Amniotic epithelial cell (primary cell): ENCODE results near the gene VPS37B.

Experiments
- DNase-seq: peaks from one replicate; pipeline ENCODE4 v3.0.0-alpha.2; 2010; ENCODE audit warnings: low read depth

Gene VPS37B

DNA sequence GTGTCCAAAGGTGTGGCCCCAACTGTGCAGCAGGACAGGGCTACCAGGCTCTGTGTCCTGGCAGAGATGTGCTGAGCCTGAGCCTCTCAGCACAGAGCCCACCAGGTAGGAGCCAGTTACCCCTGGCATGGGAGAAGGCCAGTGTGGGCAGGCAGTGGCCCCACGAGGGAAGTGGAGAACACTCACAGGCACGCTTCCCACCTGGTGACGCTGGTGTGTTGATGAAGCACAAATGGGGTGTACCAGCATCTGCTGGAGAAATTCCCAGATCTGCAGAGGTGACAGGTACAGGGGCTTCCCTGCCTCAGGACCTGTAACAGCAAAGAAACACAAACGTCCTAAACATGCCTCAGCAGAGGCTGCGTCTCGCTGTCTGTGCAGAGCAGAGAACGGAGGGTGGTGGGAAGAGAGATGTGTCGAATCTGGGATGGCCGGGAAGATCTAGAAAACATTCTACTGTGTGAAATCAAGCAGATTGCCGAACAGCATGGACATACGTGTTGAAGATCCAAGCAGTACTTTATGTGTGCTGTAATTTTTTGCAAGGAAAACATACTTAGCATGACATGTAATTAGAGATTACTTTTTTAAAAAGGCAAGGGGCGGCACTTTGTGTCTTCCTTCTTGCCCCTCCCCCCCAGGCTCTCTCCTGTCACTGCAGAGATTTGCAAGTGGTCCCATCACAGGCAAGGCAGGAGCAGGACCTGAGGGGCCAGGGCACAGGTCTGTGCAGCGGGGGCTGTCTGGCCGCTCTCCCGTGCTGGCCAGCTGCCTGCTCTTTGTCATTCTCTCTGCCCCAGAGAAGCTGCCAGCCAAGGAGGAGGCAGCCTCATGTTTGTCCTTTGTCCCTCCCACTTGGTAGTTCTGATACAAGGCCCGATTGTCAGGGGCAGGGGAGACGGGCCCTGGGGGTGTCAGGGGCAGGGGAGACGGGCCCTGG lies 43.3 kb downstream of the VPS37B start:
- DNase-seq: no peak

DNA sequence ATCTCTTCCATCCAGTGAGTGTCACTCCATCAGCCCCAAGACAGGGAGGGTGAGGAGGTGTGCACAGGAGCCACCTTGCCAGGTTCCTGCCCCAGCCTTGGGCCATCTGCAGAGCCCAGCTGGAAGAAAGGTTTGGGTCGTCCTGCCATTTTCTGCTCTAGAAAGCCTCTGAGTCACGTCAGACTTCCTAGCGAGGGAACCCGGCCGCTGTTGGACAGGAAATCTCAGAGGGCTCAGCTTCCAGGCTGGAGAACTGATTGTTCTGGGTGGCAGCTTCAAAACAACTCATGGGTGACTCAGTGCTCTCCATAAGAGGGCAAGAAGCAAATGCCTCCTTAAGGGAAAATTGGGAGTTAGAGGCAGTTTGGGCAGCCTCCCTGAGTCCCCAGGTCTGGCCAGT lies 44.1 kb downstream of the VPS37B start:
- peak; percentile 88 for DNase-seq

DNA sequence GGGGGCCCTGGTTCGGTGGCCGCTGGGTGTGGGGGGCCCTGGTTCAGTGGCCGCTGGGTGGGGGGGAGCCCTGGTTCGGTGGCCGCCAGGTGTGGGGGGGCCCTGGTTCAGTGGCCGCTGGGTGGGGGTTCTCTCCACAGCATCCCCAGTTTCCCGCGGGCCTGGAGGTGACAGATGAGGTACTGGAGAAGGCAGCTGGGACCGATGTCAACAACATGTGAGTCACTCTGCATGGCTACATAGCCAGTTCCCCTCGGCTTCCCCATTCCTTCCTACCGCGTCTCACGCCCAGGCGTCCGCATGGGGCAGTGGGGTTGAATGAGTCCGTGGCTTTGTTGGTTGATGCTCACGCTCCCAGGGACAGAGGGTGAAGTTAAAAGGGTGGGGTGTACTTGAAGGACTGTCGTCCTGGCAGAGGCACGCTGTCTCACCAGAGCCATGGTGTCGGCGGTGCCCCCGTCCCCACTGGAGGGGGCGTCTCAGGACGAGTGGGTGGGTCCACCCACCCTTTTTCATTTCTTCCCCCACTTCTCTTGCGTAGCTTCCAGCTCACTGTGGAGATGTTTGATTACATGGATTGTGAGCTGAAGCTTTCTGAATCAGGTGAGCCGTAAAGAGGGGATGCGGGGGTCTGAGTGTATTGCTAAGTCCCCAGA lies 45.1 kb downstream of the VPS37B start:
- peak; percentile 30 for DNase-seq

DNA sequence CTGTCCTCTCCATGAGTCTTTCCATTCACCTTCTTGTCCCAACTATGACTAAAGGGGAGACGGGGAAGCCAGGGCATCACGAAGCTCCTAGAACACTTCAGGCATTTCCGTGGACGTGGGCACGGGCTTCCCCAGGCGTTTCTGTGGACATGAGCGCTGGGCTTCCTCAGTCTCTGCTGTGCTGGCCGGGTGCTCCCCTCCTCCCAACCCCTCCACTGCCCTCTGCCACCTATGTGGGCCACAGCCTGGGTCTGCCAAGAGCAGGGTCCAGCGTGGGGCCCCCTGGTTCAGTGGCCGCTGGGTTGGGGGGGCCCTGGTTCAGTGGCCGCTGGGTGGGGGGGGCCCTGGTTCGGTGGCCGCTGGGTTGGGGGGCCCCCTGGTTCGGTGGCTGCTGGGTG lies 45.9 kb downstream of the VPS37B start:
- DNase-seq: no peak

DNA sequence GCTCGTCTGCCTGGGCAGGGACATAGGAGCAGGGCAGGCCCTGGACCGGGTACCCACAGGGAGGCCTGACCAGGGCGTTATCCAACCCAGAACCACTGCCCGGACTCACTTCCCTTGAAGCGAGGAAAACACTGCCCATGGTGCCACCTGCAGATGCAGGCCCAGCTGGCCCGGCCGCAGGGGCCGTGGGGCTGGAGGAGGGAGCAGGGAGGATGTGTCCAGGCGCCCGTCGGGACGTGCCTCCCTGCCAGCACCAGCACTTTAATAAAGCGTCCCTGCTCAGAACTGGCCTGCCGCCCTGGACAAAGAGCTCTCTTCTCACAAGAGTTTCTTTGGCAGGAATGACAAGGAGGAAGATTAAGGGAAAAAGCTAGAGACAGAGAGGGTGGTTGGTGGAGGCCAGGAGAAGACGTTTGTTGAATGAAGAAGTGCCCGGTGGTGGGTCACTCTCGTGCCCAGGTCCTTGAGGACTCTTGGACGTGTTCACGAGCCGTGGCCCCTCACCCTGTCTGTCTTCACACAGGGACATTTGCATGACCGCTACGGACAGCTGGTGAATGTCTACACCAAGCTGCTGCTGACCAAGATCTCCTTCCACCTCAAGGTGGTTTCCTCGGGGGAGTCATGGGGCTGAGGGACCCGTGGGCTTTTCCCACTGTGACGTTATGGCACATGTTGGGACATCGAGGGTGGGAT lies 46.4 kb downstream of the VPS37B start:
- no peak for DNase-seq

DNA sequence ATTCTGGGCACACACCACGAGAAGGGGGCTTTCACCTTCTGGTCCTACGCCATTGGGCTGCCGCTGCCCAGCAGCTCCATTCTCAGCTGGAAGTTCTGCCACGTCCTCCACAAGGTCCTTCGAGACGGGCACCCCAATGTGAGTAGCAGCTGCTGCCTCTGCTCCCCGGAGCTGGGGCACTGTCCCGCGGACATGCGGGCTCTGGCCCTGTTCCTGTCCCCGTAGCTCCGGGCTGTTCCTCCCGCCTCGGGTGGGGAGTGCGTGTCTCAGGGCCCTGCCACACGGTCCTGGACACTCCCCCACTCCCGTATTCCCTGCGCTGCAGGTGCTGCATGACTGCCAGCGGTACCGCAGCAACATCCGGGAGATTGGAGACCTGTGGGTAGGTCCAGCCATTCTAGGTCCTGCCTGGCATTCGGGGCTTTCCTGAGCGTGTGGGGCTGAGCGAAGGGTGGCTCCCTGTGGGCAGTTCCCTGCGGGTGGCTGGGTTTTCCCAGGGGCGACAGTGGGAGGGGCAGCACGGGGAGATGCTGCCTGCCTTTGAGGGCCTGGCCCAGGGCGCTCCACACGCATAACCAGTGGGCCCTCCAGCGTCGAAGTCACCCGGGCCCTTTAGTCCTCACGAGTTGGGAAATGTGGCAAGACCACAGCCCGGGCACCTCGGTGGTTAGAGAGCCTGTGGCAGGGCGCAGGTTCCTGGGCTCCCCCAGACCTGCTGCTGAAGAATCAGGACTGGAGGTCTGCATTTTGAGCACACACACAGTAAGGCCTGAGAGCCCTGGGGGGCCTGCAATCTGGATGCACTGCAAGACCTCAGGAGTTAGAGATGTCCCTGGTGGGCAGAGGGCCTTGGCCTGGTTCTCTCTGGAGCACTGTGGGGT lies 47.2 kb downstream of the VPS37B start:
- DNase-seq: no peak

DNA sequence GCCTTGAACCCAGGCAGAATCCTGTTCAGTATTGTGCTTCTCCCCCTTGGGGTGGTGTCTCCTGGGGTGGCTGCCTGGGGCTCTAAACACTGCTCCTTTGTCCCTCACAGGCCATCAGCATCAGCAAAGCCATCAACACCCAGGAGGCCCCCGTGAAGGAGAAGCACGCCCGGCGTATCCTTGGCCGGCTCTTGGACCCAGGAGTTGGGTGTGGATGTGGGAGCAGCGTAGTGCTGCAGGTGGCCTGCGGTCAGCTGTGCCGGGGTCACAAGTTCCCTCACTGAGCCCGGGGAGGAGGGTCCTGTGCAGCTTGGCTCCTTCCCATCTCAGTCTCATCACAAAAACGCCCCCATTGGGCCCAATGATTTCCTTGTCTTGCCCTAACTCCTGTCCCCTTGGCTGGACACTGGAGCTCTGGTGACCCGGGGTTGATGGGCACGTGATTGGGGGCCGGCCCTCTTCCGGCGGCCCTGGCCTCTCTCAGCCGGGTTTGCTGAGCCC lies 48.0 kb downstream of the VPS37B start:
- no peak for DNase-seq

DNA sequence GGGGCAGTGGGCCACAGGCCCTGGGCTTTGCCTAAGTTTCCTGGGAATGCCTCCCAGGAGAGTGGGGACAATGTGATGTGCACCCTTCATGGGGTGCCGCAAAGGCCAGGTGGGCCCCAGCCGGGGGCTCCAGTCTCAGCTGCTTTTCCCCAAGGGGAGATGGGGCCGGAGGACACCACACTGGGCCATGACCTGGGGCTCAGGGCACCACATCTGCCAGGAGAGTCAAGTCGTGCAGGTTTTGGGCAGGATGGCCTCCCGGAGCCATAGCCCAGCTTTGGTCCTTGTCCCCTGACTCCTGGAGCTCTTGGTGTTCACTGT lies 48.4 kb downstream of the VPS37B start:
- DNase-seq: no peak

DNA sequence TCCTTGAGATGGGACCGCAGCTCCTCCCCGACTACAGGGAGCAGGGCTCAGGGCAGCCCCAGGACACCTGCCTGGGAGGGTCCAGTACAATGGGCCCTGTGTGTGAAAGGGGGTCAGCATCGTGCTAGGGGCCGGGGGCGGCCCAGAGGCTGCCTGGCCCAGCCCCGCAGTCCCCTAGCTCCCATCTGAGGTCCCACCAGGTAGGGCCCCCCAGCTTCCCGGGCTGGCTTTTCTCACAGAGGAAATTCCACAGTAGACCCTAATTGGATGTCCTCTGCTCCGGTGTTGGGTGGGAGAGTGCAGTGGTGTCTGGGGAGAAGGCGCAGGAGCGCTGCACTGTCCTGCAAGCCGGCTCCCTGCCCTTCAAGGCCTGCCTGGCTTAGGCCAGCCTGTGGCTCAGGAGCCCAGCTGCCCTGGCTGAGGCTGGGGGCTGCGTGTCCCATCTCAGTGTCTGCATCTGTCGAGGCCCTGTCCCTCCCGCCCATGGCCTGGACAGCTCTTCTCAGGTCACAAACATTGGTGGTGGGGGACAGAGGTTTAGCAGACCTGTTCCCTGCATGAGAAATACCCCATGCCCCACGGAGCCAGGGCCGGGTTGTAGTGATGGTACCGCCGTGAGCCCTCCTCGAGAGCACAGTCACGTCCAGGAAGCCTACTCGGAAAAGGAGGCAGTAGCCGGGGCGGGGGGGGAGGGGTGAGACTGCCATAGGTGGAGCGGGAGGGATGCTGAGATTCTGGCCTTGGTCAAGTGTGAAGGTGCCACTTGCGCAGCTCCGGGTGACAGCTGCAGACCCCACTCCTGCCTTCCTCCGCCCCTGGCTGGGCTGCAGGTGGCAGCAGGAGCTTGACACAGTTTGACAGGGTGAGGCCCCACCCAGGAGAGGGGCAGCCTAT lies 49.1 kb downstream of the VPS37B start:
- no peak for DNase-seq

DNA sequence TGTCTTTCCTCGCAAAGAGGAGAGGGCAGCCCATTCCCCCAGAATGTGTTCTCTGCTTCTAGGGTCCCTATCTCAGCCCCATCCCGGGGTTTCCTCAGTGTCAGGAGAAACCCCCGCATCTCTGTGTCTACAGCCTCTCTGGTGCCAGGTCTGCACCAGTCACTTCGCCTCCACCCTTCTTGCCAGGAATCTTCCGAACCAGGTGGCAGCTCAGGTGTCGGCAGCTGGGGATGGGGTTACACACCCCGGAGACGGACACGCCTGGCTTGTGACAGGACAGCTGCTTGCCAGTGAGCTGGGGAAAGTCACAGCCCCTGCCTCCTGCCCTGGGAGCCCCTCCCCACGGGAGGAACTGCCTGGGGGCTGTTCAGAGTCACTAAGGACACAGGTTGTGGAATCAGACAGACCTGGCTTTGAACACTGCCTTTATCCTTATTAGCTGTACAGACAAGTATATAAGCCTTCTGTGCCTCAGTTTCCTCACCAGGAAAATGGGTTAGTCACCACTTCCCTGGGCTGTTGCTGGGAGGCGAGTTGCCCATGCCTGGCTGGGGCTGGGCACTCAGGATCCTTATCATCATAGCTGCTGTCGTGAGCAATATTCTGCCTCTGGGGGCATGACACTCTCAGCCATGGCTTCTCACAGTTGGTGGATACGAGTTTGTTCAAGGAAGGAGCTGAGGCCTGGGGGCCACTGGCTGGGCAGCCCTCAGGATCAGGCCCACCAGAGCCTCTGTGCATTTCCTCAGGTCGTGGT lies 49.9 kb downstream of the VPS37B start:
- DNase-seq: no peak

DNA sequence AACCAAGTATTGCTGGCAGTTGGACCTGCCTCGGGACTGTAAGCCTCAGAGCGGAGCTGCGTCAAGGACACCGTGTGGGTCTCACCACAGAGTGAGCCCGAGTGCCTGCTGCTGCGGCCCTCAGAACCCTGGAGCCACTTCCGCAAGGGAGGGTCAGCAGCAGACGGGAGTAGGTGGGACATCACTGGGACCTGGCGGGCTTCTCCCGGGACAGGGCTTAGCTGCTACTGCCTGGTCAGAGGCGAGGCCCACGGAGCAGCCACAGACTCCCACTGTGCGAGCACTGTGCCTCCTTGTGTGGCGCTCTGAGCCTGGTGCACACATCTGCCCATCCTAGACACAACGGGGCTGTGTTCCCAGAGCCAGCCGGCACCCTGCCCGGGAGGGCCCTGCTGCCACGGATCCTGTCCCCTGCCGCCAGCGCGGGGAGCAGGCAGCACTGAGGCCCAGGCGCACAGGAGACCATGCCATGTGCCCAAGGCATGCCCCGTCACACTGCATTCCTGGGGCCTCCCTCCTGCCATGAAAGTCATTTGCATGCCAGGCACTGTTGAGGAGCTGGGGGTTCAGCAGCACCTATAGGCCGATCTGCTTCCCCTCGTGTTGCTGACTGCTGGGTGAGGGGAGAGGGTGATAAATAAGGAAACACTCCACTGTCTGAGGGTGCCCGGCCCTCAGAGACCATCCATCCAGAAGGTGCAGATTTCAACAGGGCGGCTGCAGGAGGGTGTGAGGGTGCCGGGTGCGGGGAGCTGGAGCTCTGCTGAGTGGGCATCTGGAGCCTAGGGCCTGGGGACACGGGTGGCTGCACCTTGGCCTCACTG lies 50.7 kb downstream of the VPS37B start:
- DNase-seq: no peak

DNA sequence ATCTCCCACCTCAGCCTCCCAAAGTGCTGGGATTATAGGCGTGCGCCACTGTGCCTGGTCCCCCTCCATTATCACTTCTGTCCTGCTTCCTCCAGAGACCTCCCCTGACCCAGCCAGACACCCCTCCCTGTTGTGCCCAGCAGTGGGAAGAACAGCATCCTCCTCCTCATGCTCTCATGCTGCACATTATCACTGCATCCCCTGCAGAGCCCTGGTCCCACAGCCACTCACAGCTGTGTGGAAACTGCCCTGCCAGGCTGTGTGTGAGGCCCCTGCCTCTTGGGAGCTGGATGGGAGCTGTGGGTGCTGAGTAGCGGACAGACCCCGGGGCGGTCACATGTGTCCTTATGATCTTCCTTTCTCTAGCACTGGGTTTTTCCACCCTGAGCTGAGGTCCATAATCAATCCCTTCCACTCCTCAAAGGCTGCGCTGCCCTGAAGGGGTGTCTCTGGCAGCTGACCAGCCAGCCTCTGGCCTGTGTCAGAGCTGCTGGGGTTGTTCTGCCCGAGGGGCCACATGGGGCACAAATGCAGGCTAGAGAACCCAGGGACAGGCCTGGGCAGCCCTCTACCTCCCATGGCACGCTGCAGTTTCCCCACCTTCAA lies 51.5 kb downstream of the VPS37B start:
- no peak for DNase-seq

DNA sequence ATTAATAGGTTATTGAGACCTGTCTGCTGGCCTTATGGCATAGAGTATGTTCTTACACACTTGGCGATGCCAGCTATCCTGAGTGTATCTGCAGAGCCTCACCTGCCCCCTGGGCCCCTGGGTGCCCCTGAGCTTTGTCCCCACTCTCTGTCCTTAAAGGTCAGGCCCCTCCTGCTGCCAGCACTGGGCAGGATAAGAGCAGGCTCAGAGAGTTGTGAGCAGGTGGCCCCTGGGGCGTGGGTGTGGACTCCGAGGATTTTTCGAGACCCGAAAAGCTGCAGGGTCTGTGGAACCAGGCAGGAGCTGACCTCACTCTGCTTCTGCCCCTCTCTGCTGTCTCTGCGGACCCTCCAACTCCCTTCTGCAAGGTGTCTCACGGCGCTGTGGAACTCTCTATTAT lies 52.5 kb downstream of the VPS37B start:
- DNase-seq: no peak

DNA sequence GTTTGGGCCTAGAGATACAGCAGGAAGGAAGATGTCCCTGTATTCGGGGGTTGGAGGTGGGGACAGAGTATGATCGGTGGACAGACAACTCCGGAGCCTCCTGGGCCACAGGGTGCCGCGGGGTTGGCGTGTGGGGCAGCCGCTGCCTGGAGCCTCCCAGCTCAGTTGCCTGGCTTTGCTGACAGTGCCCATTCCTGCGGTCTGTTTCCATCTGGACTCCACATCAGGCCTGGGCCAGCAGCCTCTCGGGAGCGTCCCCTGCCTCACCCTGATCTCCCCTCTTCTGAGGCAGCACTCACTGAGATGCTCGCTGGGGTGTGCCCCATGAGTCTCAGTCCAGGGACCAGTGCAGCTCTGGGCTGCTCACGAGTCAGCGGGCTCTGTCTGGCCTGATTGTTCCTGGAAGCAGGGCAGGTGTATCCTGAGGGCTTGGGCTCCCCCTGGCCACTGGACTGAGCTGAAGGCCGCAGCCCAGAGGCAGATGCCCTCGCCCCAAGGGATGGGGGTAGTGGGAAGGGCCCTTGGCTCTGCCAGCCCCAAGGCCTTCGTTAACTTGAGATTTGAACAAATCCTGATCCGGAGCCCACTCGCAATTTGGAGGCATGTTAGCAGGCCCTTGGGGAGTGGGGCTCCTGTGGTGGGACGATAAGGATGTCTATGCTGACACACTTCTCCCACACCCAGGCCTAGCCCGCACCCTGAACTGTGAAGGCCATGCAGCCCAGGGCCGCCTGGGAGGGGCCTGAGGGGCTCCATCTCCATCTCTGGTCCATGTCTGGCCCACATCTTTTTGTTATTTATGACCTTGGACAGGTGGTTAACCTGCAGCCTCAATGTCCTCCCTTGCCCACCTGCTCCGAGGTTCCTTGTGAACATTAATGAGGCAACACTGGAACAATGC lies 53.2 kb downstream of the VPS37B start:
- no peak for DNase-seq

DNA sequence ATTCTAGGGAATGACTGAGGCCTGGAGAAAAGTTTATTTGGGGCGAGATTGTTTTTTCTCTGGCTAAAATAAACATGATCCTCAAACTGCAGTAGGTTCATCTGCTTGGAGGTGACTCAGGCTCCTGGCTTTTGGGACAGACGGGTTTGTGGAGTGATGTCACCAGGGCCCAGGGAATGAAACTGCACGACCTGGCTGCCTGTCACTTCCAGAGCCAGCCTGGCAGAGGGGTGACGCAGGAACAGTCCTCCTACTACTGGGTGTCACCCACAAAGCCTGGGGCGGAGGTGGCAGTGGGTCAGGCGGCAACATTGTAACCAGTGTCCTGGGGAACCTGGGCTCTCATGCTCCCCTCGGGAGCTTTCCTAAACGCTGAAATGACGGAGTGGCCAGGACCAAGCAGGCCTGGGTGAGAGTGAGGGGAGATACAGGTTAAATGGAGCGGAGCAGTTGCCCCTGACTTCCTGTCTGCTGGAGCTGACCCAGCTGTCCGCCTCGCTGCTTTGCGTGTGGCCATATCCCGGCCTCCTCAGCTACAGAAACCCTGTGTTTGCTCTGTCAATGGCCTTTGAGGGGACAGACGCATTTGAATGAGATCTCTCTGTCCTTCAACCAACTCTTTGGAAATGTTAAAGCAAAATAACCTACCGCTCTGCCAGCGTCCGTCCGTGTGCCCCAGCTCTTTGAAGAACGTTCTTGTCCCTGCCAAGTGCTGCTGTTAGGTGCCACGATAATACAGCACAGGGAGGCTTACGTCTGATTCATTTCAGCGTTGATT lies 54.2 kb downstream of the VPS37B start:
- no peak for DNase-seq

DNA sequence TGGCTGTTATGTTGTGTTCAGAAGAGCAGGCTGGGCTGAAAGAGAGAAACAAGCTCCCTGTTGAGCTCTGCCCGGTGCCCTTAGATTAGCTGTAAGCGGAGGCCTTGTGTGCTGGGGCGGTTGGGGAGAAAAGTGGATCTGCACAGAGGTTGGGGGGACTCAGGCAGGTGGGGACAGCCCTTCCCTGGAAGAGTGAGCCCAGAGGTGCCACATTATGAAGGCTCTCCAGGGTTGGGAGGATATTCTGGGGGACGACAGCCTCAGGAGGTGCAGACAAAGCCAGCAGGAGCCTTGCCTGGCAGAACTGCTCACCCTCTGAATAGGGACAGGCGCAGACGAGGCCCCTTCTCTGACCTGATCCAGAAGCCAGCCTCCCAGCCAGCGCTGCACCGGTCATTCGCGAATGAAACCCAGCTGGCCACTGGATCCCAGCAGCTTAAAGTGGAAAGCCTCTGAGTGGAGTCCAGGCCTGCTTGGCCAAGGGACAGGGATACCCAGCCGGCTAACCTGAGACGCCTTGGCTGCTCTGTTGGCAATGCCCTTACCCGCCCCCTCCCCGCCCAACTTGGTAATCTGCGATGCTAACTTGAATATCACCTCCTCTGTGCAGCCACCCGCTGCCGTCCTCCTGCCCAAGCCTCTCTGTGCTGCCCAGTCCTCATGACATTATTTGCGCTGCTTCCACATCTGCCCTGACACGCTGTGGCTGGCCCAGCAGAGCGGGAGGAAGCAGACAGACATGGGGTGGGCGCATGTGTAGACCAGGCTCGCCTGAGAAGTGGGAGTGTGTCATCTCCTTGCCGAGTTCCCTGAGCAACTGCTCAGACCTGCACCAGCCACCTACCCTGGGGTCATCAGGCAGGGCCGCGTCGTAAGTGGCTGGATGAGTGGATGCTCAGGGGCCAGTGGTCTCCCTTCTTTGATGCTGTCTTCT lies 55.1 kb downstream of the VPS37B start:
- DNase-seq: no peak
